GM19463 (cell line): ENCODE measurements around the gene TBRG4.
"Not testable (repeated sequence)": the region's sequence is repeated elsewhere in the genome, so short reads cannot be mapped to it uniquely, and the experiment has no call there.

Source experiments
- ATAC-seq: cut with Tn5 transposase; IDR thresholded peaks from one replicate; pipeline ENCODE4 v1.9.1; 2021; ENCODE audit warnings: mild to moderate bottlenecking, moderate library complexity; ENCODE audit not compliant: unreplicated experiment

TBRG4 gene

DNA sequence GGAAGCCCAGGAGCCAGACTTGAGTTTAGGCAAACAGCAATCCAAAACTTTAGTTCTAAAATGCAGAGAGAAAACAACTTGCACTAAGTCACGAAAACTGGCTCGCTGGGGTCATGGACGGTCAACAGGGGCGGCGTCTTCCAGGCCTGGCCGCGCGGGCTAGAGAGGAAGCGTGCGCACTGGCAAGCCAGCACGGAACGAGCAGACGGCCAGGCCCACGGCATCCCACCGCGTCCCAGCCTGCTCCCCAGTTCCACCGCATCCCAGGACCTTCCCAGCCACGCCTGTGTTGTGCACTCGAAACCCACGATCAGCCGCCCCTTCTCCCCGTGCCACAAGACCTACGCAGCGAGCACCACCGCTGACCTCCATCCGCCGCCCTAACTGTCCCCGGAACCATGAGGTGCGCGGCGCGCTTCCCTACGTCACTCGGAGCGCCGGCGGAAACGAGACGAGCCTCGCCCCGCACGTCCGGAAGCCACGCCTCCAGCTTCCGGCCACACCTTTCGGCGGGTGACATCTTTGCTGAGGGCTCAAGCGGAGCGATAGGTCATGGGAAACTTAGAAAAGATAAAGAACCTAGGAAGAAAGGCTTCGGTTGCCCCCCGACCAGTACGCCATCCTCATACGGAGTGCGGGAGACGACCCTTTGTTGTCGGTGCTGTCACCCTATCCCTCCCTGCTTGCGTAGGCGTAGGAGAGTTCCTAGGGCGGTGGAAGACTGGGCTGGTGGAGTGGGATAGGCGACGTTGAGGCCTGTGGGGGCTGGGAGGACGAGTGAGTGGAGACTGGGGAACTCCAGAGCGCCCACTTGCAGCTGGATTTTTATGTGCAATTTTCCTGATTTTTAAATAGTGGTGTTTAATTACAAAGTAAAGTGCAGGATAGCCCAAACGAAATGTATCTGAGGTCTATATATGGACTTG lies at the start of gene TBRG4:
Gene TBRG4, minus strand, starts transcription at position 400 of the 926 bp plus-strand sequence. CDS start 2,460 bp downstream, outside the sequence.
- peak; percentile 97 for ATAC-seq

DNA sequence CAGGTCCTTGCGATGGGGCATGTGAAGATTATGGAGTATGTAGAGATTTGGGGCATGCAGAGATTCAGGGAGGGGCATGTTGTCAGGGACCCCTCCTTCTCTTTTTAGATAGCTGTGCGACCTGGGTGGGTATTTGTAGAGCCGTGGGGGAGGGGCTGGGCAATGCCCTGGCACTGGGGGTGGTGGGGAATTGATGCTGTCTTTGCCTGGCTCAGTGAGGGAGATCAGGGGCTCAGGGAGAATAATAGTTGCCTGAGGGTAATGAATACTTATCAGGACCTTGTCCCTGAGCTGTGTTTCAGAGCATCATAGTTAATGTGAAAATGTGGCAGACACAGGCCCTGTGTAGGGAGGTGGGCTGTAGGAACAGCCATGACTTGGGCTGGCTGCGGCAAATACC lies 49.6 kb upstream of the TBRG4 start:
- no peak for ATAC-seq

DNA sequence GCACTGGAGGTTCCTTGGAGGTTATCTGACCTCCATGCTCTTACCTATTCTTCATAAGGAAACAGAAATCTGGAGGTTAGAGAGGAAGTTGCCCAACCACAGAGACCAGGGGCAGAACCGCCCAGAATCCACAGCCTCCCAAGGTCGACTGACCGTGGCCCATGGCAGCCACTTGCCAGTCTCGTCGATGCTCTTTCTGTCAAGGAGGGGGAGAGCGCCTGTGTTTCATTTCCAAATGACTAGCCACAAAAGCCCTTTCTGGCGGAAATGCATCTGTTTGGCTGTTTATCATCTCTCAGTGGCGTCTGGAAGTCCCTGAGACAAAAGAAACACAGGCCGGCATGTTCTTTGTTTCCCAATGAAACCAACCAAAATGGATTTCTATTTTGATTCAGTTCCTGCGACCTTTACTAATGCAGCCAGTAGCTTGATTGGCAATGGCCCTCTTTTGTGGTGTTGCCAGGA lies 49.0 kb upstream of the TBRG4 start:
- peak; percentile 48 for ATAC-seq

DNA sequence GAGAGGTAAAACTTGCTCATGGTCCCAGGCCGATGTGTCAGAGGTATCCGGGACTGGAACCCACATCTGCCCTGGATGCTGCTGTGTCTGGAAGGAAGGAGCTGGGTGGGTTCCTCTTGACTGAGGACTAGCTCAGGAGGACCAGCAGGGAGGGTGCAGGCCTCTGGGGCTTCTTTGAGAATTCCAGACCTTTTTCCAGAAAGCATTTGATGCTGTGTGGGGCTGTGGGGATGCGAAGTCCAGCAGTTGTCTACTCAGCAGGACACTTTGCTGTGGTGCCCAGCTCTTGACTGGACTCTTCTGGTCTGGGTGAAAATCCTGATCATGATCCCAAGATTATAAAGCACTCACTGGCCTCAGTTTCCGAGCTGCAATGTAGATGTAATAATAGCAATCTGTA lies 47.8 kb upstream of the TBRG4 start:
- ATAC-seq: no peak

DNA sequence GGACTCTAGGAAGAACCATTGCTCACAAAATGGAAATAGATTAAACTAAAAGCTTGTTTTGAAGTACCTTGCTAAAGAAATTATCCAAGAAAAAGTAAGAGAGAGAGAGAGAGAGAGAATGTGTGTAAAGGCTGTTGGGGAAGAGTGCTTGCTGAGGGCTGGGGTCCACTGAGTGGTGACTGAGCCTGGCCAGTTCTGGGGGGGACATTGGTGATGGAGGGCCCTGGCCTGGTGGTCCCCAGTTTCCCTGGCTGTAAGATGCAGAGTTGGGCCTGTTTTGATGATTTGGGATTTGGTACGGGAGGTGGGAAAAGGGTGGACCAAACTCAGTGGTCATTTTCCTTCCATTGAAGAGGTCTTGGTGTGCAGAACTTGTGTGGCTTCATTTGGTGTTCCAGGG lies 47.0 kb upstream of the TBRG4 start:
- no peak for ATAC-seq

DNA sequence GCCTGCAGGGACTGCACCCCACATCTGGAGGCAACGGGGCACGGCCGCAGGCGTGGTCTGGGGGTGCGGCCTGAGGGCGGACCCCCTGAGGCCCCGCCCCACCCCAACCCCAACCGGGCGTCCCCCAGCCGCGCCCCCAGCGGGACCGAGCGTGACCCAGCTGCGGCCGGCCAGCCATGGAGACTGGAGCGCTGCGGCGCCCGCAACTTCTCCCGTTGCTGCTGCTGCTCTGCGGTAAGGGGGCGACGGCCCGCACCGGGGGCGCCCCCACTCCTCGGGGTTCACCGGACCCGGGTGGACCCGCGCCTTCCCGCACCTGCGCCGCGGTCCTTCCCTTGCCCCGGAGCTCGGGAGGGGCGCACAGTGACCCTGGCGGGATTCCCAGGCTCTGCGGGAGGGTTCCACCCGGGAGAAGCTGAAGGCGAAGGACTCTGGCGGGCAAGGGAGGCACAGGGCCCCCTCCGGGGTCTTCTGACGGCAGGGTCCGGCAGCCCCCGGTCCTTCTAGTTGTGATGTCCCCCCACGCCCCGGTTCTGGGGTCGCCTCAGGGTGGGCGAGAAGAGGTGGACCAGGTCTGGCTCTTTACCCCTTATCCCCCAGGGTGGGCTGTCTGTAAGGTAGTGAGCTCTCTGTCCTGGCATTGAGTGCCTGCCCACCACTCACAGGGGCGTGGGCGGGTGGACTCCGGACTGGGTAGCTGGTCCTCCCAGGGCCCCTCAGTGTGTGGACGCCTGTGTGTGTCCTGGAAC lies 46.3 kb upstream of the TBRG4 start, which contains the start of gene RAMP3:
Gene RAMP3, plus strand, starts transcription at position 139 of the 749 bp plus-strand sequence. Its CDS starts 38 bp downstream, at position 177.
- no peak for ATAC-seq

DNA sequence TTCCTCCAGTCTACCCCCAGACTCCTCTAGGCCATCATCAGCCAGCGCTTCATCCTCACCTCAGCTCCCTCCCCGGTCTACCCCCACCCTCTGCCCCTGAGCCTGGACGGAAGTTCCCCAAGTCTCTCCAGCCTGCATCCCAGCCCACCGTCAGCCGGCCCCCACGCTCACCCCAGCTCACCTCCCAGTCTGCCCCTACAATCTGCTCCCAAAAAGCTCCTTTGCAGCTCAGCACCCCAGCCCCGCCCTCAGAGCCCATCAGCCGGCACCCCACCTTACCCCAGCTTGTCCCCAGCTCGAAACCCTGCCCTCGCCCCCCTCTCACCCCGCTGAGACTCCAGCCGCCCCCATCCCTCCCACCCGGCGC lies 45.8 kb upstream of the TBRG4 start:
- no peak for ATAC-seq

DNA sequence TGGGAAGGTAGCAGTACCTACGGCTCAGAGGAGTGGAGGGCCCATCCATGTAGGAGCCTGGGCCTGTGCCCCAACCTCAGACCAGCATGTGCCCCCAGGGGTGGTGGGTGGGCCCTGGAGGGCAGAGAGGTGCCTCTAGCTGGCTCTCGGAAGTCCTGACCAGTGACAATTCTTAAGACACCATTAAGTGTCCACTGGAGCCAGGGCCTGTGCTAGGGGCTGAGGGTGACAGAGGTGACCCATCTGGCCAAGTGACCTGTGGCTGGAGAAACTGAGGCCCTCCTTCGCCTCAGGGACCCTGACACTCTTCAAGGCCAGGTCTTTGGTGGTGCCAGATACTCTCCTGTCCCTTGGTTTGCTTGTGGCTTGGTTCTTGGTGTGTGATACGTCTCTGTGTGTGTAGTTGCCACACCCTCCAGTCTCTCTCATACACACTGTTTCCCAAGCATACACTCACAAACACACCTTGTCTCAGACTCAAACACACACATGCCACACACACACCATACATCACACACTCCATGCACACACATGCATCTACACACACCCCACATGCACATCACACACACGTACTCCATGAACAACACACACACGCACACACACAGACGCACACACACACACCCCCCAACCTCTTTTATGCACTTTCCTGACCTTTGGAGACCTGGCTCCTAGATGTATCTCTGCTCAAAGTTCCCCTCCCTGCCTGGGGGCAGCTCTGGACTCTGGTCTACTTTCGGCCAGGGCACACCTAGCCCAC lies 45.2 kb upstream of the TBRG4 start:
- ATAC-seq: no peak

DNA sequence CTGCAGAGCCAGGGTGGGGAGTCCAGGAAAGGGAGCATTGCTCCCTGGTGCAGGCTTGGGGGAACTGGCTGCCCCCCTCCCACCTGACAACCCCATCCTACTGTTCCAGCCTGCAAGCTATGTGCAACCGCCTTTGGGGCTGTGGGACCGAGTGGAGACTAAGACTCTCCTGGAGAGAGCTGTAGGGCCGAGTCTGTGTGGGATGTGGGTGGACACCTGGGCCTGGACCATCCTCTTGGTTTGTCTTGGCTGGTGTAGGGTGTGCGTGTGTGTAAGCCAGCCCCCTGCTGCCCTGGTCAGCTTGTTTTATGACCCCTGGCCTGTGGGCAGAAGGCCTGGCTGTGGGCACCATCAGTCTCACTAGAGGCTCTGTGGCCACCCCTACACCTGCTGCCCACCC lies 44.4 kb upstream of the TBRG4 start:
- no peak for ATAC-seq

DNA sequence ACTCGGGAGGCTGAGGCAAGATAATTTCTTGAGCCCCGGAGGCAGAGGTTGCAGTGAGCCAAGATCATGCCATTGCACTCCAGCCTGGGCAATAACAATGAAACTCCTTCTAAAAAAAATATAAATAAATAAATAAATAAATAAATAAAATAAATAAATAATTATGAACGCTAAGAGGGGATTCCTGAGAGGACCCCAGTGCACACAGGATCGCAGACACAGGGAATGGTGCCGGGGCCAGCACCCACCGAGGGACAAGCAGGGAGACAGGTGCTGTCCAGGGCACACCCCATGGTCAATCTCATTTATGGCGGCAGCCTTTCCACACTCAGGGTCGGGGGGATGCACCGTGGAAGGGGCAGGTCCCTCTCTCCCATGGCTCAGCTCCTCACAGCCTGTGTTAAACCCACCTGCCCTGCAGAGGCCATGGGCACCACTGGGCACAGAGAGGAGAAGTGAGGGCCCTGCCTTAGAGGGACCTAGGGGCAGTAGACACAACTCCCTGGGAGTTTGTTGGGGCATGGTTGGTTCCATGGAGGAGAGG lies 43.9 kb upstream of the TBRG4 start:
- no peak for ATAC-seq

DNA sequence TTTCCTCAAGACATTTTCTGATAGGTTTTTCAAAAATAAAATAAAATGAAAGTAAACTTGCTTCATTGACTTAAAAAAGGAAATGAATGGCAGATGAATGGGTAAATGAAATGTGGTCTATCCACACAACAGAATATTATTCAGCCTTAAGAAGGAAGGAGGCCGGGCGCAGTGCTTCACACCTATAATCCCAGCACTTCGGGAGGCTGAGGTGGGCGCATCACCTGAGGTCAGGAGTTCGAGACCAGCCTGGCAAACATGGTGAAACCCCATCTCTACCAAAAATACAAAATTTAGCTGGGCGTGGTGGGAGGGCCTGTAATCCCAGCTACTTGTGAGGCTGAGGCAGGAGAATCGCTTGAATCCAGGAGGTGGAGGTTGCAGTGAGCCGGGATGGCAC lies 42.4 kb upstream of the TBRG4 start:
- not testable (repeated sequence) for ATAC-seq

DNA sequence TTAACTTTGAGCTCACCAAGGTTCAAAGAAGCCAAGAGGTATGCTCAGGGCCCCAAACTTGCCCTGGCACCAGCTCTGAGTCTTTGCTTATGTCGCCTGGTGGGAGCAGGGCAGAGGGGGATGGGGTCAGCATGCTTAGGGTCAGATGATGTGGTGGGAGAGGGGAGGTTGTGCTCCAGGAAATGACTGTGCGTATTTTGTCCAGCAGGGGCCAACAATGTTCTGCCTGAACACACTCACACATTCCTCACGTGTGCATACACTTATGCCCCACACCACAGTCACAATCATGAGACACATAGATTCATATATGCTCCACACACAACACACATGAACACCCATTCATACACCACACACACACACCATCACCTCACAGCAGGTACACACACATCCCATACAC lies 41.7 kb upstream of the TBRG4 start:
- ATAC-seq: no peak

DNA sequence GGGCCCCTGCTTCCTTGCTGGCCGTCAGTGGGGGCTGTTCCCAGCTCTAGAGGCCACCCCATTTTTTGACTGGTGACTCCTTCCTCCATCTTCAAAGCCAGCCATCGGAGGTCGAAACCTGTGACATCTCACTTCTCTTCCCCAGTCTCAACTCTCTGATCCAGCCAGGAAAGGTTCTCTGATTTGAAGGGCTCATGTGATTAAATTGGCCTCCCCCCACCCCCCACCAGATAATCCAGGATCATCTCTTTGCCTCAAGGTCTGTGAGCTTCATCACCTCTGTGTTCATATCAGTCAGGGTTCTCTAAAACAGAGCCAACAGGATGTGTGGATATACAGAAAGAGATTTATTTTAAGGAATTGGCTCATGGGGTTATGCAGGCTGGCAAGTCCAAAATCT lies 40.5 kb upstream of the TBRG4 start:
- no peak for ATAC-seq

DNA sequence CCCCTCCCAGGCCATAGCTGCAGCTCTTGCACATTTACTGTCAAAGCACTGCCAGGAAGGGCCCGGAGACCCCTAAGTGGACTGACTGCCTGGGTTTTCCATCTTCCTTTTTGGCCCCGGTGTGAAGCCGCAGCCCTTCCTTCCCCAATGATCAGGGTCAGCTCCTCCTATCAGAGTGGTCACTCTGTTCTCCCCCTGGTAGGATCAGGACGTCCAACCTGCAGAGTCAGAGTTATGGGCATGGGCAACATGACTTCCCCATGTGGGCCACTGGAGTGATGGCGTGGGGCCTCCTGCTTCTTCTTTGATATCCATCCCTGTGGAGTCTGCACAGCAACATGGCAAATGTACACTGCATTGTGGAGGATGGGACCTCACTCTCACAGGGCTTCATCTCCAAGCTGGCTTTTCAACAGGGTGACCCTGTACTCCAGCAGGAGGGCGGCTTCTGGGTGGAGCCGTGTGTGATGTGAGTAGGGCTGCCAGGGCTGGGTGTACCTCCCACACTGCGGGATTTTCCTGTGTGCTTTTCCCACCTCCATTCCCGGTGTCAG lies 39.7 kb upstream of the TBRG4 start:
- no peak for ATAC-seq

DNA sequence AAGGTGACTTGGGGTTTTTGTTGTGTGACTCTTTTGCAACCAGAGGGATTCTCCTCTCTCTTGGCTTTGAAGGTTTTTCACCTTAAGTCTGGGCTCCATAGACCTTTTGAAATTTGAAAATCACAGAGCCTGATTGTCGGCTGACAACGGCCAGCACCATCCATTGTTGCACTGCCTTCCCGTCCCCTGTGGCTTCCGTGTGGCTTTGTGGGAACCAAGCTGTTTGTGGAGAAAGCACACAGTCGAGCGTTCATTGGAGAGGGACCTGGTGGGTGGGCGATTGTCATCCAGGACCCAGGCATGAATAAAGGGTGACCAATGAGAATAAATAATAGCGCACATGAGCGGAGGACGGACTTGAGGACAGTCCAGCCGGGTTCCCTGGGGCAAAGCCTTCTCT lies 38.7 kb upstream of the TBRG4 start:
- no peak for ATAC-seq

DNA sequence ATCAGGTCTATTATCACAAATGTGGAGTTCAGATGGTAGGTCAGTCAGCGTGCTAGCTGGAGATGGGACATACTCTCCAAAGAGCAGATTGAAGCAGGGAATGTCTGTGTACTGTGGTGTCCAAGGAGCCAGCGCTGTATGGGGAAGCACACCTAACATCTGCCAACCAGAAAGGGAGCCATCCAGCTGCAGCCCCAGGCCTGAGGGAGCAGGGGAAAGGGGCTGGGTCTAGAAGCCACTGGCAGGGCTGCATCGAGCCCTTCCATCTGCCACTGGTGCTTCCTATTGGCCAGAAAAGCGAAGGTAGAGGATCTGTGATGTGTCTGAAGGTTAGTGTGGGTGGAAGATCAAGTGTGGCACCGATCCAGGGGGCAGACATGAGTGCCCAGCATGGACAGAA lies 38.1 kb upstream of the TBRG4 start:
- no peak for ATAC-seq

DNA sequence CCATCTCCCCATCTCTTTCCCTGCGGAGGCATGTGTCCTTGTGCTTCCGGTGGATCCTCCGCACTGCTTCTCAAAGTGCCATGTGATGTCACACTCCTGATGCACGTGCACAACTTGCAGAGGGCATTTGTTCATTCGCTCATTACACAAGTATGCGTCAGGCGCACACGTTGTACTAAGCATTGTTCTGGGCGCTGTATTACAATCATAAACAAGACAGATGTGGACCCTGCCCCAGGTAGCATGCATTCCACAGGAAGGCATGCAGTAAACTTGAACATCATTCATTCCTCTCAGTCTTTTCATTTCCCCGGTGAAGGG lies 37.1 kb upstream of the TBRG4 start:
- no peak for ATAC-seq

DNA sequence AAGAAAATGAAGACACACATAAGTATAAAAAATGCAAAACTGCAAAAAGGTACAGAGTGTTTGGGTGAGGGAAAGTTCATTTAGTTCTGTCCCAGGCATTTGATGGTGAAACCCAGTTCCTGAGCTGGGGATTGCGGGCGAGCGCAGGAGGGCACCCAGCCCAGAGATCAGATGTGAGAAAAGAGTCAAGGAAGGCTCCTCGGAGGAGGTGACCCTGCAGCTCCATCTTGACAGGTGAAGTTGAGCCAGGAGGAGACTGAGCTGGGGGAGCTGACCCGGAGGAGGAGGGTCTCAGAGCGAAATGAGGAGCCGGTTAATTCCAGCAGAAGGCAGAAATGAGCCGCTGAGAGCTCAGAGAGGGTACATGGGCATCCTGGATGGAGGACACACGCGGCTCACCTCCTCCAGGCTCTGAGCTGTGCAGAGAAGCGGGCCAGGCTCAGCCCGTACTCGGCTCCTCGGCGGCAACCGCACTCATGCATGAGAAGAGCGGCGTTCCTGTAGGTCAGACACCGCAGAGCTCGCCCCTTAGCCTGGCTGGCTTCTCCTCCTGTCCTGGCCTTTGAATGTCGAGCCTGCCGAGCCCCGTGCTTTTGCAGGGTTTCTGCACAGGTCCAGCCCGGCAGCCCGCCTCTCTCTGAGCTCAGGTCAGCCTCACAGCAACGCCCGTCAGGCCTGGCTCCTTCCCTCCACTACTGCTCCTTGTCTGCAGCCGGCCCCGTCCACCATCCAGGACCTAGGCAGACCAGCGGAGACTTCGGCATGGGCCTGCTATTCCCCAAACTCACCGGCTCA lies 36.6 kb upstream of the TBRG4 start:
- ATAC-seq: no peak

DNA sequence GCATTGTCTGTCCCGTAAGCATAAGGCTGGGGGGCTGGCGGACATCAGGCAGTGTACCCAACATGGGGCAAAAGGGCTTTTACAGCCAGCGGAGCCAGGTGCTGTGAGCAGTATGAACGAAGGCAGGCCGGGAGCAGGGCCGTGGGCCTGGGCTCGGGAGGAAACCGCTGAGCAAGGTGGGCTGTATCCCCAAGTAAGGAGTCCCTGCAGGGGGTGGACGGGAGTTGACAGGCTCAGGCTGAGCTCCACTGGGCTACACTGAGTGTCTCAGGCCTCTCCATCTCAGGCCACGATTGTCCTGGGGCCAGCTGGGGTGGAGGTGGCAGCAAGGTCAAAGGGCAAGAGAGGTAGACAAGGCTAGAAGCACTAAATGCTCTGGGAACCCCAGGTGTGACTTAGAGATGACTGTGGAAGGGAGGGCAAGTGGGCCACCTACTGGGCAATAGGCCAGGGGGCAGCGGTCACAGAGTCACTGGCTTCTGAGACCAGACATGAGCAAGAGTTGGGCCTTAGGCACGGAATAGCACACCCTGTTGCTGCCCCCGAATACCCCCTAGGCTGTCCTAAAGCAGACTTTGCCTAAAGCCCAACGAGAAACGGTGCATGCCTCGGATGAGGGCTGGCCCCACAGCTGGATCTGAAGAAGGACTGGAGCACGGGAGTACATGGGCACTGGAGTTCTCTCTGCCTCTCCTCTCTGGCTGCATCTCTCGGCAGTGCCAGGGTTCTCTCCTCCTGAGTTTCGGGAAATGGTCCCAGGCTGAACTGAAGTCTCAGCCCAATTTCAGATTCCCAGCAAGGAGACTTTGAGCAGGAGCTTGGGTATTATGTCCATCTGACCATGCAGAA lies 35.3 kb upstream of the TBRG4 start:
- ATAC-seq: no peak
